Psoas muscle (tissue), 8 donors: Measurements from ENCODE around the gene RDH16. TPM values are rescaled to one million over a fixed set of nuclear protein-coding genes. Genes with fewer than 3 reads are reported as not detected.
"Not testable (repeated sequence)": the region's sequence is repeated elsewhere in the genome, so short reads cannot be mapped to it uniquely, and the experiment has no call there.

Source experiments
- ATAC-seq, 4 donors: fragments of 200-7000 bp; cut with Tn5 transposase; one replicate each; pipeline ENCODE4 v1.9.1; 2020; ENCODE audit warnings: moderate library complexity in 3 of 4, mild to moderate bottlenecking in 2 of 4
- DNase-seq, 2 donors: peaks; one replicate each; pipeline ENCODE4 v3.0.0-alpha.2; 2020
- H3K27ac ChIP-seq: fragments of 200-600 bp; one replicate; pipeline ENCODE4 v1.8.0; 2022
- H3K27me3 ChIP-seq, 3 donors: fragments of 200-600 bp in 1 of 3; one replicate each; pipeline versions ENCODE4 v1.6.1 to v1.8.0; 2013 to 2022; ENCODE audit warnings: low read length in 2 of 3, mild to moderate bottlenecking in 2 of 3, moderate library complexity in 1 of 3; ENCODE audit not compliant: insufficient read depth in 3 of 3
- H3K36me3 ChIP-seq, 2 donors: fragments of 200-600 bp in 1 of 2; one replicate each; pipeline versions ENCODE4 v1.6.1 to v1.8.0; 2013 to 2022; ENCODE audit warnings: low read depth in 1 of 2, mild to moderate bottlenecking in 1 of 2, moderate library complexity in 1 of 2; ENCODE audit not compliant: insufficient read depth in 1 of 2
- H3K4me1 ChIP-seq: fragments of 200-600 bp; one replicate; pipeline ENCODE4 v1.8.0; 2022
- H3K4me3 ChIP-seq: fragments of 200-600 bp; one replicate; pipeline ENCODE4 v1.8.0; 2022; ENCODE audit warnings: mild to moderate bottlenecking
- H3K9me3 ChIP-seq: fragments of 200-600 bp; one replicate; pipeline ENCODE4 v1.8.0; 2022
- CTCF ChIP-seq: fragments of 200-600 bp; IDR thresholded peaks from one replicate; pipeline ENCODE4 v1.8.0; 2022; ENCODE audit warnings: antibody characterized with exemption
- WGBS, 3 donors: extraction: QIAGEN DNeasy Blood & Tissue Kit; methylation state at CpG; one replicate each; pipeline versions ENCODE4 v1.1.6 to v1.1.7; 2013; 5-methylcytosine and 5-hydroxymethylcytosine counted together
- intact Hi-C, 2 donors: fragments of 100-400 bp; cut with DNase I; formaldehyde crosslinking; loops; one replicate each; pipeline versions ENCODE4 v1.11.0 to v1.14.2; 2022
- polyA plus RNA-seq, 3 donors: library from polyadenylated mRNA; stranded (reverse); fragments of 200-250 nt; gene quantifications; one replicate each; pipeline ENCODE4 v1.2.3, GENCODE V29; 2013
- total RNA-seq, 4 donors: library from RNA; stranded (reverse); fragmentation: NEBNext Ultra II Directional in 2 of 4; extraction: Animal tissue kit (Norgen Biotek cat#: 25700) in 2 of 4; gene quantifications; one replicate each; pipeline versions ENCODE4 v1.2.1 to v1.2.4, GENCODE V29; 2021 to 2023
- donor health status: healthy with polysubstance abuse.
- donor health status: DM: no; HTN: no; CAD: no; lungs with moderate emphysema.
- donor health status: Bipolar disorder and iron deficiency.
- donor health status: healthy.
- donor health status: DM: yes; HTN: yes; CAD: no.
- donor health status: DM: no; HTN: no; CAD: no.
- donor health status: DM: no; HTN: no; CAD: no.
- donor health status: DM: yes; HTN: yes; CAD: no.

Gene RDH16
- total and polyA plus RNA-seq, 7 donors = 0.10 to 0.52 (median 0.32) TPM

- no peak for DNase-seq
- Histone ChIP-seq H3K27ac (no peak overlapping the region), H3K4me3 (no peak overlapping the region), H3K4me1 (no peaks in the 10 kb centered on the region), H3K9me3 (no peaks in the 10 kb centered on the region), H3K36me3 (peaks cover 0 to 3% of the 10 kb centered on the region in 2 donors), H3K27me3 (no peaks in the 10 kb centered on the region)
- intact Hi-C loops = no loop called here
- ATAC-seq = no peak
- 84 to 98% (median 91%) methylated on average over 3 of the region's 3 CpGs for WGBS, 3 donors
- no peak for TF ChIP-seq CTCF
Measured at GRCh38 chr12:56978397-56979138, 21.2 kb upstream of the RDH16 start.

GRCh38 chr12:56977361-56977760 lies 20.0 kb upstream of the RDH16 start:
- H3K9me3 ChIP-seq, H3K4me1 ChIP-seq, H3K27me3 ChIP-seq, H3K4me3 ChIP-seq, H3K36me3 ChIP-seq, ATAC-seq, intact Hi-C loops, H3K27ac ChIP-seq, DNase-seq: not testable (repeated sequence)
- WGBS, 3 donors = 77 to 91% (median 86%) methylated on average over 4 of the region's 4 CpGs

DNA sequence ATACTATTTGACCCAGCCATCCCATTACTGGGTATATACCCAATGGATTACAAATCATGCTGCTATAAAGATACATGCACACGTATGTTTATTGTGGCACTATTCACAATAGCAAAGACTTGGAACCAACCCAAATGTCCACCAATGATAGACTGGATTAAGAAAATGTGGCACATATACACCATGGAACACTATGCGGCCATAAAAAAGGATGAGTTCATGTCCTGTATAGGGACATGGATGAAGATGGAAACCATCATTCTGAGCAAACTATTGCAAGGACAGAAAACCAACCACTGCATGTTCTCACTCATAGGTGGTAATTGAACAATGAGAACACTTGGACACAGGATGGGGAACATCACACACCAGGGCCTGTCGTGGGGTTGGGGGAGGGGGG lies 16.8 kb upstream of the RDH16 start:
- ATAC-seq, H3K9me3 ChIP-seq, DNase-seq, H3K27me3 ChIP-seq, H3K4me1 ChIP-seq, intact Hi-C loops, H3K4me3 ChIP-seq, H3K27ac ChIP-seq, H3K36me3 ChIP-seq: not testable (repeated sequence)
- WGBS, 3 donors = 80 to 88% (median 87%) methylated on average over 3 of the region's 3 CpGs

DNA sequence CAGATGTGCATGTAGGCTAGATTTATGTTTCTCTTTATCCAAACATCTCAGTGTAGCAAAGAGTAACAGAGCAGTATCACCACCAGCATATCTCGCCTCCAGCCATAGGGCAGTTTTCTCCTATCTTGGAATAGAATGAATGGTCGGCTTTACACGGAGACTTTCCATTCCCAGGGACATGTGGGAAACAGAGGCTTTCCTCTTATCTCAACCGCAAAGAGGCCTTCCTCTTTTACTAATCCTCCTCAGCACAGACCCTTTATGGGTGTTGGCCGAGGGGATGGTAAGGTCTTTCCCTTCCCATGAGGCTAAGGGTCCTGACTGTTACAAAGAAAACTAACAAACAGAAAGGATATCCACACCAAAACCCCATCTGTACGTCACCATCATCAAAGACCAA lies 11.5 kb upstream of the RDH16 start:
- H3K36me3 ChIP-seq, H3K27me3 ChIP-seq, DNase-seq, H3K4me3 ChIP-seq, H3K9me3 ChIP-seq, H3K4me1 ChIP-seq, intact Hi-C loops, ATAC-seq, H3K27ac ChIP-seq: not testable (repeated sequence)
- WGBS, 3 donors = 70 to 81% (median 80%) methylated on average over 6 of the region's 6 CpGs

- intact Hi-C loops, ATAC-seq, H3K27ac ChIP-seq, H3K4me1 ChIP-seq, H3K9me3 ChIP-seq, H3K4me3 ChIP-seq, H3K27me3 ChIP-seq, H3K36me3 ChIP-seq, DNase-seq: not testable (repeated sequence)
- WGBS, 3 donors = 87 to 95% (median 91%) methylated on average over 15 of the region's 15 CpGs
Measured at GRCh38 chr12:56965997-56966642, 8.7 kb upstream of the RDH16 start.

DNA sequence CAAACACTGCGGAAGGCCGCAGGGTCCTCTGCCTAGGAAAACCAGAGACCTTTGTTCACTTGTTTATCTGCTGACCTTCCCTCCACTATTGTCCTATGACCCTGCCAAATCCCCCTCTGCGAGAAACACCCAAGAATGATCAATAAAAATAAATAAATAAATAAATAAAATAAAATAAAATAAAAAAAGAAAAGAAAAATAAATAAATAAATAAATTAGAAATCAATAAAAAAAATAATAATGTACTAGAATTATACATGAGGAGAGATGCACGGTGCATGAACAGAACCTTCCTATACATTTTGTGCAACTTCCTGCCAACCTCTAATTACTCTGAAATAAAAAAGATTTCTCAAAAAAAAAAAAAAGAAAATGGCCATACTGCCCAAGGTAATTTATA lies 7.7 kb upstream of the RDH16 start:
- H3K27ac ChIP-seq, H3K27me3 ChIP-seq, H3K36me3 ChIP-seq, H3K9me3 ChIP-seq, H3K4me1 ChIP-seq, DNase-seq, intact Hi-C loops, H3K4me3 ChIP-seq, ATAC-seq: not testable (repeated sequence)
- WGBS, 3 donors = 95 to 99% (median 95%) methylated on average over 3 to 4 of the region's 4 CpGs

- H3K27me3 ChIP-seq, H3K4me3 ChIP-seq, H3K36me3 ChIP-seq, H3K27ac ChIP-seq, ATAC-seq, H3K4me1 ChIP-seq, intact Hi-C loops, DNase-seq, H3K9me3 ChIP-seq: not testable (repeated sequence)
- 88 to 96% methylated on average over 5 to 19 of the region's 27 CpGs; no CpG with 5 or more reads in 1 of the 3 donors for WGBS, 3 donors
Measured at GRCh38 chr12:56963557-56963956, 6.1 kb upstream of the RDH16 start.

DNA sequence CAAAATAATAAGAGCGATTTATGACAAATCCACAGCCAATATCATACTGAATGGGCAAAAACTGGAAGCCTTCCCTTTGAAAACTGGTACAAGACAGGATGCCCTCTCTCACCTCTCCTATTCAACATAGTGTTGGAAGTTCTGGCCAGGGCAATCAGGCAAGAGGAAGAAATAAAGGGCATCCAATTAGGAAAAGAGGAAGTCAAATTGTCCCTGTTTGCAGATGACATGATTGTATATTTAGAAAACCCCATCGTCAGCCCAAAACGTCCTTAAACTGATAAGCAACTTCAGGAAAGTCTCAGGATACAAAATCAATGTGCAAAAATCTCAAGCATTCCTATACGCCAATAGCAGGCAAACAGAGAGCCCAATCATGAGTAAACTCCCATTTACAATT lies 4.8 kb upstream of the RDH16 start:
- ATAC-seq, DNase-seq, H3K4me1 ChIP-seq, H3K27ac ChIP-seq, intact Hi-C loops, H3K36me3 ChIP-seq, H3K9me3 ChIP-seq, H3K27me3 ChIP-seq, H3K4me3 ChIP-seq: not testable (repeated sequence)
- 64 to 71% (median 66%) methylated on average over 4 of the region's 4 CpGs for WGBS, 3 donors
